ENCODE data around the gene MGST2. TPM values are rescaled to one million over a fixed set of nuclear protein-coding genes. Genes with fewer than 3 reads are reported as not detected.

The MGST2 gene
- total RNA-seq, 2 experiments from 2014 or later: 4.2 to 6.7 TPM

Other genes starting within 250 kb of the MGST2 start
- 1 to 10 TPM; 4.9 TPM for gene RAB33B, start 211.7 kb upstream of the MGST2 start, total RNA-seq
- 10 to 100 TPM; 22.8 to 23.0 TPM for gene SETD7, start 109.6 kb upstream of the MGST2 start, total RNA-seq

Data from activated CD8-positive, alpha-beta memory T cell treated with anti-CD3 and anti-CD28 coated beads for 36 hours (primary cell).